ENCODE measurements around the gene TAS1R3. TPM values are rescaled to one million over a fixed set of nuclear protein-coding genes. Genes with fewer than 3 reads are reported as not detected.

The TAS1R3 gene
- total and polyA plus RNA-seq, 2 donors (not counting 1 experiment from before 2014, with no cell fraction given): 4.1 to 11.7 TPM

- peaks cover 6 to 13% of the 10 kb centered on the region in 2 donors for H3K4me1 ChIP-seq (ENCODE audit: control insufficient read depth in 2 of 2, insufficient read depth in 2 of 2, low read length in 2 of 2)
- no peak for TF ChIP-seq CTCF (IDR thresholded peaks at IDR 0.05)
- no peak for TF ChIP-seq EZH2 (IDR thresholded peaks at IDR 0.05; ENCODE audit: borderline replicate concordance, insufficient read depth, low read depth, low read length, poor library complexity, severe bottlenecking)
- Mint-ChIP-seq H3K27ac (no peak overlapping the region), H3K27me3 (no peaks in the 10 kb centered on the region), H3K9me3 (ENCODE audit: insufficient read depth) (no peaks in the 10 kb centered on the region), H3K4me3 (no peak overlapping the region), H3K4me1 (peaks cover 15% of the 10 kb centered on the region)
- H3K27me3 ChIP-seq (replicated peaks in 1 of 4; ENCODE audit: control extremely low read depth in 1 of 4, control insufficient read depth in 3 of 4, insufficient read depth in 4 of 4, low read length in 3 of 4): no peaks in the 10 kb centered on the region
- ChIA-PET CTCF (interaction anchor here (0.6 kb wide), 1 partner anchor 338 kb away, joined by 4 read pairs; no protein-coding TSS in a partner anchor), POLR2A (no interaction called here)
- peaks cover 0 to 7% (median 0%) of the 10 kb centered on the region in 3 donors for H3K9me3 ChIP-seq (ENCODE audit: control extremely low read depth in 1 of 3, control insufficient read depth in 2 of 3, insufficient read depth in 1 of 3, low read length in 2 of 3)
- ATAC-seq (ENCODE audit: low read depth): no peak
- H3K4me3 ChIP-seq (ENCODE audit: control extremely low read depth in 1 of 5, extremely low read depth in 1 of 5, insufficient read depth in 1 of 5, low read depth in 2 of 5, low read length in 4 of 5): no peak overlapping the region
- WGBS (ENCODE audit: insufficient coverage): 93% methylated on average over 24 of the region's 24 CpGs
- no peak overlapping the region for H3K9ac ChIP-seq (ENCODE audit: low read length)
- peaks cover 41% of the 10 kb centered on the region for H4K20me1 ChIP-seq (ENCODE audit: control insufficient read depth, insufficient read depth, low read length, poor library complexity, severe bottlenecking)
- intact Hi-C loops (cut with micrococcal nuclease): no loop called here
- no peak overlapping the region for H3K27ac ChIP-seq (ENCODE audit: low read length in 2 of 2)
- DNase-seq: no peak
- H3K36me3 ChIP-seq (replicated peaks in 1 of 2; ENCODE audit: control extremely low read depth in 1 of 2, control insufficient read depth in 1 of 2, extremely low read depth in 1 of 2, insufficient read depth in 2 of 2, low read length in 1 of 2): peaks cover 0 to 5% of the 10 kb centered on the region in 2 experiments
- H3K79me2 ChIP-seq (ENCODE audit: control insufficient read depth, insufficient read depth, low read length): peaks cover 34% of the 10 kb centered on the region
- H2AFZ ChIP-seq (ENCODE audit: insufficient read depth, low read depth, low read length, poor library complexity, severe bottlenecking): no peak overlapping the region
- H3K4me2 ChIP-seq (replicated peaks; ENCODE audit: low read depth, low read length, poor library complexity, severe bottlenecking): no peak overlapping the region
Measured at GRCh38 chr1:1343811-1344421, 12.8 kb downstream of the TAS1R3 start.

DNA sequence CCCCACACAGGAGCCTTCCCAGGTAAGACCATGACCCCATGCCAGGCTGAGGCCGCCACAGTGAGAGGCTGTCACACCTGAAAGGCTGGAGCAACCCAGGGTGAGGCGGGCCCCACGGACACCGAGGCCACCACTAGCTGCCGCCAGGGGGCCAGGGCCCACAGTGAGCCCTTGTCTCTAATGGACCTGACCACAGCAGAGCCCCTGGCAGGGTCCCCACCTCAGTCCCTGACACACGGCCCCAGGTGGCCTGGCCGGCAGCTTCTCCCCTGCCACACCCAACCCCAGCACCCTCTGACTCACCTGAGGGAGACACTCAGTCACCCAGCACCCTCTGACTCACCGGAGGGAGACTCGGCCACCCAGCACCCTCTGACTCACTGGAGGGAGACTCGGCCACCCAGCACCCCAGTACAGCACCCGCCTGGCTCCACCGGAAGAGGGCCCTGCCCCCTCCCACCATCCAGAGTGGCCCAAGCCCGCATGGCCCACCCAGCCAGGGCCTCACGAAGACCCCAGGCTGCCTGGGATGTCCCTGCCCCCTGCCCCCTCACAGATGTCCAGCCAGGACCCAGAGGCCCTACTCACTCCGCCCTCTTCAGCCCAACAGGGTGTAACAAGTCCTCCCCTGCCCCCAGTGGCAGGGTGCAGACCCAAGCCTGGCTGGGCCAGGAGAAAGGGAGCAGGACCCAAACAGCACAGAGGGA, 13.7 kb downstream of the TAS1R3 start:
- 83% methylated on average over 14 of the region's 15 CpGs for WGBS (ENCODE audit: insufficient coverage)
- peaks cover 15% of the 10 kb centered on the region for H3K4me1 Mint-ChIP-seq
- H3K27me3 ChIP-seq (replicated peaks in 1 of 4; ENCODE audit: control extremely low read depth in 1 of 4, control insufficient read depth in 3 of 4, insufficient read depth in 4 of 4, low read length in 3 of 4): no peaks in the 10 kb centered on the region
- DNase-seq (no peak), ATAC-seq (ENCODE audit: low read depth) (no peak)
- TF ChIP-seq CTCF (IDR thresholded peaks at IDR 0.05) (no peak), EZH2 (IDR thresholded peaks at IDR 0.05; ENCODE audit: borderline replicate concordance, insufficient read depth, low read depth, low read length, poor library complexity, severe bottlenecking) (no peak)
- peaks cover 41% of the 10 kb centered on the region for H4K20me1 ChIP-seq (ENCODE audit: control insufficient read depth, insufficient read depth, low read length, poor library complexity, severe bottlenecking)
- H3K27ac ChIP-seq (ENCODE audit: low read length in 2 of 2): no peak overlapping the region
- no peaks in the 10 kb centered on the region for H3K27me3 Mint-ChIP-seq
- peaks cover 0 to 4% of the 10 kb centered on the region in 2 experiments for H3K36me3 ChIP-seq (replicated peaks in 1 of 2; ENCODE audit: control extremely low read depth in 1 of 2, control insufficient read depth in 1 of 2, extremely low read depth in 1 of 2, insufficient read depth in 2 of 2, low read length in 1 of 2)
- no peak overlapping the region for H3K9ac ChIP-seq (ENCODE audit: low read length)
- H3K79me2 ChIP-seq (ENCODE audit: control insufficient read depth, insufficient read depth, low read length): peaks cover 34% of the 10 kb centered on the region
- intact Hi-C loops (cut with micrococcal nuclease): no loop called here
- H2AFZ ChIP-seq (ENCODE audit: insufficient read depth, low read depth, low read length, poor library complexity, severe bottlenecking): no peak overlapping the region
- H3K9me3 Mint-ChIP-seq (ENCODE audit: insufficient read depth): no peaks in the 10 kb centered on the region
- no peak overlapping the region for H3K4me3 Mint-ChIP-seq
- ChIA-PET POLR2A (no interaction called here), CTCF (interaction anchor here (0.6 kb wide), 1 partner anchor 337 kb away, joined by 4 read pairs; no protein-coding TSS in a partner anchor)
- H3K4me1 ChIP-seq (ENCODE audit: control insufficient read depth in 2 of 2, insufficient read depth in 2 of 2, low read length in 2 of 2): peaks cover 6 to 13% of the 10 kb centered on the region in 2 donors
- H3K4me2 ChIP-seq (replicated peaks; ENCODE audit: low read depth, low read length, poor library complexity, severe bottlenecking): no peak overlapping the region
- H3K27ac Mint-ChIP-seq: no peak overlapping the region
- H3K4me3 ChIP-seq (ENCODE audit: control extremely low read depth in 1 of 5, extremely low read depth in 1 of 5, insufficient read depth in 1 of 5, low read depth in 2 of 5, low read length in 4 of 5): no peak overlapping the region
- H3K9me3 ChIP-seq (ENCODE audit: control extremely low read depth in 1 of 3, control insufficient read depth in 2 of 3, insufficient read depth in 1 of 3, low read length in 2 of 3): peaks cover 0 to 7% (median 0%) of the 10 kb centered on the region in 3 donors
